ENCODE data around the gene C22orf15. TPM values are rescaled to one million over a fixed set of nuclear protein-coding genes. Genes with fewer than 3 reads are reported as not detected.

The C22orf15 gene
- total and polyA plus RNA-seq, 3 donors from 2014 or later: 0.68 to 8.8 (median 2.4) TPM

DNA sequence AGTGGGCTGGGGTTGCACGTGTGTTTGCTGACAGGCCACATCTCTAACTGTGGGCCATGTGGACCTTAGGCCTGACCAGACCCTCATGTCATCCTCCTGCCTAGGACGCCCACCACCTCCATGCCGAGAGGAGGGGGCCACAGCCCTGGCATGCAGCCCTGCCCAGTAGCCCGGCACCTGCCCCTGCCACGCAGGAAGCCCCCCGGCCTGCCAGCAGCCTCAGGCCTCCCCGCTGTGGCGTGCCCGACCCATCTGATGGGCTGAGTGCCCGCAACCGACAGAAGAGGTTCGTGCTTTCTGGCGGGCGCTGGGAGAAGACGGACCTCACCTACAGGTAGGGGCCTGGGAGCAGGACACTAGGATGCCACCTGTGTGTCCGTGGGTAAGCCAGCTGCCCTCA, 16.3 kb downstream of the C22orf15 start:
- no peak for DNase-seq
- Histone ChIP-seq H3K27me3 (no peaks in the 10 kb centered on the region), H3K4me1 (no peaks in the 10 kb centered on the region), H3K4me3 (no peak overlapping the region), H3K27ac (no peak overlapping the region), H3K9me3 (no peaks in the 10 kb centered on the region), H3K36me3 (ENCODE audit: low read depth, missing control alignments) (no peaks in the 10 kb centered on the region)
- no peak for TF ChIP-seq POLR2A (IDR thresholded peaks at IDR 0.05)
- no peak for TF ChIP-seq CTCF (IDR thresholded peaks at IDR 0.05)
- intact Hi-C loops (cut with DNase I; ENCODE audit: low total_unique reads): no loop called here
- WGBS, 2 donors: 95% methylated on average over 14 of the region's 16 CpGs; no CpG with 5 or more reads in 1 of the 2 donors

GRCh38 chr22:23779731-23780130, 16.9 kb downstream of the C22orf15 start:
- no peaks in the 10 kb centered on the region for H3K27me3 ChIP-seq
- H3K27ac ChIP-seq: no peak overlapping the region
- TF ChIP-seq POLR2A (IDR thresholded peaks at IDR 0.05) (no peak), CTCF (IDR thresholded peaks at IDR 0.05) (no peak)
- intact Hi-C loops (cut with DNase I; ENCODE audit: low total_unique reads): no loop called here
- no peaks in the 10 kb centered on the region for H3K9me3 ChIP-seq
- H3K4me1 ChIP-seq: no peaks in the 10 kb centered on the region
- DNase-seq: no peak
- 88 to 95% methylated on average over 3 to 5 of the region's 5 CpGs for WGBS, 2 donors
- no peaks in the 10 kb centered on the region for H3K36me3 ChIP-seq (ENCODE audit: low read depth, missing control alignments)
- no peak overlapping the region for H3K4me3 ChIP-seq

DNA sequence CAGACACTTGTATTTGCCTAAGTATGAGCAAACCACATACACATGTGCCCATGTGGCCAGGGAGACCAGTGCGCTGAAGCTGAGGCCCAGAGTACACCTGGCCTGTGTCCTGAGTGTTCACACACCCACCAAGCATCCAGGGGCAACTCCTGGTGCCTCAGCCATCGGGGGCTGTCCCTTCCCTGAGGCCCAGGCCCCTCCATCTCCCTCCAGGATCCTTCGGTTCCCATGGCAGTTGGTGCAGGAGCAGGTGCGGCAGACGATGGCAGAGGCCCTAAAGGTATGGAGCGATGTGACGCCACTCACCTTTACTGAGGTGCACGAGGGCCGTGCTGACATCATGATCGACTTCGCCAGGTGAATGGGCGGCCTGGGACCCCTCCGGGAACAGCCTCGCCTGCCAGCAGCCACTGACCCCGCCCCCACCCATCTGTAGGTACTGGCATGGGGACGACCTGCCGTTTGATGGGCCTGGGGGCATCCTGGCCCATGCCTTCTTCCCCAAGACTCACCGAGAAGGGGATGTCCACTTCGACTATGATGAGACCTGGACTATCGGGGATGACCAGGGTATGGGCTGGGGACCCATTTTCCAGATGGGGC, 17.5 kb downstream of the C22orf15 start:
- Histone ChIP-seq H3K9me3 (no peaks in the 10 kb centered on the region), H3K27ac (no peak overlapping the region), H3K36me3 (ENCODE audit: low read depth, missing control alignments) (no peaks in the 10 kb centered on the region), H3K4me1 (no peaks in the 10 kb centered on the region), H3K4me3 (no peak overlapping the region), H3K27me3 (no peaks in the 10 kb centered on the region)
- 92% methylated on average over 20 of the region's 20 CpGs; no CpG with 5 or more reads in 1 of the 2 donors for WGBS, 2 donors
- DNase-seq: no peak
- intact Hi-C loops (cut with DNase I; ENCODE audit: low total_unique reads): no loop called here
- TF ChIP-seq POLR2A (IDR thresholded peaks at IDR 0.05) (no peak), CTCF (IDR thresholded peaks at IDR 0.05) (no peak)

DNA sequence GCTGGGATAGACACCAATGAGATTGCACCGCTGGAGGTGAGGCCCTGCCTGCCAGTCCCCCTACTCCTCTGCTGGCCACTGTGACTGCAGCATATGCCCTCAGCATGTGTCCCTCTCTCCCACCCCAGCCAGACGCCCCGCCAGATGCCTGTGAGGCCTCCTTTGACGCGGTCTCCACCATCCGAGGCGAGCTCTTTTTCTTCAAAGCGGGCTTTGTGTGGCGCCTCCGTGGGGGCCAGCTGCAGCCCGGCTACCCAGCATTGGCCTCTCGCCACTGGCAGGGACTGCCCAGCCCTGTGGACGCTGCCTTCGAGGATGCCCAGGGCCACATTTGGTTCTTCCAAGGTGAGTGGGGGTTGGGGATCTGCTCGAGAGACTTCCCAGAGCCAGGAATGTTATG, 18.3 kb downstream of the C22orf15 start:
- Histone ChIP-seq H3K27ac (no peak overlapping the region), H3K27me3 (no peaks in the 10 kb centered on the region), H3K36me3 (ENCODE audit: low read depth, missing control alignments) (no peaks in the 10 kb centered on the region), H3K4me1 (no peaks in the 10 kb centered on the region), H3K9me3 (no peaks in the 10 kb centered on the region), H3K4me3 (no peak overlapping the region)
- TF ChIP-seq CTCF (IDR thresholded peaks at IDR 0.05) (no peak), POLR2A (IDR thresholded peaks at IDR 0.05) (no peak)
- intact Hi-C loops (cut with DNase I; ENCODE audit: low total_unique reads): no loop called here
- DNase-seq: no peak
- WGBS, 2 donors: 75 to 85% methylated on average over 14 to 15 of the region's 15 CpGs

GRCh38 chr22:23781511-23782183, 18.9 kb downstream of the C22orf15 start:
- 74 to 89% methylated on average over 13 to 14 of the region's 14 CpGs for WGBS, 2 donors
- H3K4me3 ChIP-seq: no peak overlapping the region
- no peaks in the 10 kb centered on the region for H3K36me3 ChIP-seq (ENCODE audit: low read depth, missing control alignments)
- intact Hi-C loops (cut with DNase I; ENCODE audit: low total_unique reads): no loop called here
- TF ChIP-seq POLR2A (IDR thresholded peaks at IDR 0.05) (no peak), CTCF (IDR thresholded peaks at IDR 0.05) (no peak)
- no peaks in the 10 kb centered on the region for H3K27me3 ChIP-seq
- H3K27ac ChIP-seq: no peak overlapping the region
- peaks cover 5% of the 10 kb centered on the region for H3K4me1 ChIP-seq
- H3K9me3 ChIP-seq: no peaks in the 10 kb centered on the region
- DNase-seq: no peak

Data from testis (tissue), 3 donors.